Activated naive CD4-positive, alpha-beta T cell treated with anti-CD3 and anti-CD28 coated beads, Interleukin-2, amount 50 U/mL, for 24 hours (primary cell): ENCODE data around the gene ATG2A.
"Not testable (repeated sequence)": the region's sequence is repeated elsewhere in the genome, so short reads cannot be mapped to it uniquely, and the experiment has no call there.

Experiments
- H3K27ac Mint-ChIP-seq: one replicate; pipeline ENCODE4 v1.8.0; 2021; ENCODE audit warnings: mild to moderate bottlenecking, mixed read lengths
- H3K27me3 Mint-ChIP-seq: one replicate; pipeline ENCODE4 v1.8.0; 2021; ENCODE audit warnings: mixed read lengths
- H3K36me3 Mint-ChIP-seq: one replicate; pipeline ENCODE4 v1.8.0; 2021; ENCODE audit warnings: mixed read lengths
- H3K4me1 Mint-ChIP-seq: one replicate; pipeline ENCODE4 v1.8.0; 2021; ENCODE audit warnings: mixed read lengths
- H3K4me3 Mint-ChIP-seq: one replicate; pipeline ENCODE4 v1.8.0; 2021; ENCODE audit warnings: mild to moderate bottlenecking, mixed read lengths
- H3K9me3 Mint-ChIP-seq: one replicate; pipeline ENCODE4 v1.8.0; 2021; ENCODE audit warnings: mixed read lengths

Gene ATG2A

GRCh38 chr11:64851831-64852351 lies 65.1 kb downstream of the ATG2A start:
- H3K36me3 Mint-ChIP-seq = peaks cover 6% of the 10 kb centered on the region
- H3K27me3 Mint-ChIP-seq = no peaks in the 10 kb centered on the region

GRCh38 chr11:64850979-64851567 lies 65.9 kb downstream of the ATG2A start:
- peak overlapping the region; percentile 58 for H3K4me3 Mint-ChIP-seq
- H3K27me3 Mint-ChIP-seq = no peaks in the 10 kb centered on the region
- H3K27ac Mint-ChIP-seq = peak overlapping the region; percentile 36
- peaks cover 81% of the 10 kb centered on the region for H3K4me1 Mint-ChIP-seq
- H3K36me3 Mint-ChIP-seq = peaks cover 6% of the 10 kb centered on the region
- H3K9me3 Mint-ChIP-seq = no peaks in the 10 kb centered on the region

More at GRCh38 chr11:64851831-64852351, 65.1 kb downstream of the ATG2A start:
- peak overlapping the region; percentile 58 for H3K4me3 Mint-ChIP-seq
- peak overlapping the region; percentile 36 for H3K27ac Mint-ChIP-seq
- H3K9me3 Mint-ChIP-seq = no peaks in the 10 kb centered on the region
- peaks cover 88% of the 10 kb centered on the region for H3K4me1 Mint-ChIP-seq

GRCh38 chr11:64849598-64850356 lies 67.2 kb downstream of the ATG2A start:
- H3K27ac Mint-ChIP-seq = no peak overlapping the region
- no peaks in the 10 kb centered on the region for H3K36me3 Mint-ChIP-seq
- H3K4me3 Mint-ChIP-seq = no peak overlapping the region
- H3K27me3 Mint-ChIP-seq = no peaks in the 10 kb centered on the region
- peaks cover 74% of the 10 kb centered on the region for H3K4me1 Mint-ChIP-seq
- no peaks in the 10 kb centered on the region for H3K9me3 Mint-ChIP-seq

GRCh38 chr11:64848826-64849597 lies 68.0 kb downstream of the ATG2A start:
- Mint-ChIP-seq H3K4me1 (peaks cover 69% of the 10 kb centered on the region), H3K27ac (peak overlapping the region; percentile 5), H3K9me3 (no peaks in the 10 kb centered on the region), H3K36me3 (no peaks in the 10 kb centered on the region), H3K27me3 (no peaks in the 10 kb centered on the region), H3K4me3 (no peak overlapping the region)

- Mint-ChIP-seq H3K27ac (peak overlapping the region; percentile 82), H3K4me1 (peaks cover 68% of the 10 kb centered on the region), H3K27me3 (no peaks in the 10 kb centered on the region), H3K4me3 (no peak overlapping the region), H3K9me3 (no peaks in the 10 kb centered on the region), H3K36me3 (no peaks in the 10 kb centered on the region)
These were observed 68.7 kb downstream of the ATG2A start for GRCh38 chr11:64848214-64848825.

GRCh38 chr11:64846998-64847666 lies 69.9 kb downstream of the ATG2A start:
- H3K4me3 Mint-ChIP-seq = no peak overlapping the region
- peak overlapping the region; percentile 59 for H3K27ac Mint-ChIP-seq
- no peaks in the 10 kb centered on the region for H3K36me3 Mint-ChIP-seq
- H3K27me3 Mint-ChIP-seq = no peaks in the 10 kb centered on the region
- H3K4me1 Mint-ChIP-seq = peaks cover 61% of the 10 kb centered on the region
- H3K9me3 Mint-ChIP-seq = no peaks in the 10 kb centered on the region

- Mint-ChIP-seq H3K4me1 (peaks cover 48% of the 10 kb centered on the region), H3K4me3 (peak overlapping the region; percentile 33)
- H3K27ac Mint-ChIP-seq, H3K36me3 Mint-ChIP-seq, H3K27me3 Mint-ChIP-seq, H3K9me3 Mint-ChIP-seq: not testable (repeated sequence)
These were observed 71.3 kb downstream of the ATG2A start for GRCh38 chr11:64845776-64846129.

GRCh38 chr11:64845129-64845775 lies 71.8 kb downstream of the ATG2A start:
- no peaks in the 10 kb centered on the region for H3K9me3 Mint-ChIP-seq
- H3K4me3 Mint-ChIP-seq = peak overlapping the region; percentile 59
- H3K36me3 Mint-ChIP-seq = no peaks in the 10 kb centered on the region
- H3K27me3 Mint-ChIP-seq = no peaks in the 10 kb centered on the region
- peak overlapping the region; percentile 85 for H3K27ac Mint-ChIP-seq
- peaks cover 46% of the 10 kb centered on the region for H3K4me1 Mint-ChIP-seq
